Vagina (tissue), 2 donors: ENCODE data around the gene LRRC17.

Experiments used
- CTCF ChIP-seq, 3 experiments: fragments of 450-650 bp in 2 of 3; fragments of 200-600 bp in 1 of 3; sonication (generic) in 1 of 3; IDR thresholded peaks; one replicate each; pipeline ENCODE4 v1.5.1; 2017 to 2019; ENCODE audit warnings: antibody characterized with exemption in 3 of 3, mild to moderate bottlenecking in 2 of 3, moderate library complexity in 2 of 3
- POLR2A ChIP-seq, 2 donors: fragments of 450-650 bp; IDR thresholded peaks; one replicate each; pipeline ENCODE4 v1.6.1; 2017; ENCODE audit warnings: antibody characterized with exemption in 2 of 2, mild to moderate bottlenecking in 2 of 2, moderate library complexity in 2 of 2

- TF ChIP-seq POLR2A (IDR thresholded peaks at IDR 0.05) (no peak), CTCF (IDR thresholded peaks at IDR 0.05) (no peak)
These were observed 22.9 kb upstream of the LRRC17 start for GRCh38 chr7:102889851-102890250.
